NCI-H1417 (cell line): ENCODE measurements around the gene ADIPOR1.
"Not testable (repeated sequence)": the region's sequence is repeated elsewhere in the genome, so short reads cannot be mapped to it uniquely, and the experiment has no call there.

Experiments used
- DNase-seq, 3 experiments: peaks; one replicate each; lab custom pipeline; 2025; lab: John Stamatoyannopoulos, UW

The ADIPOR1 gene, protein sequence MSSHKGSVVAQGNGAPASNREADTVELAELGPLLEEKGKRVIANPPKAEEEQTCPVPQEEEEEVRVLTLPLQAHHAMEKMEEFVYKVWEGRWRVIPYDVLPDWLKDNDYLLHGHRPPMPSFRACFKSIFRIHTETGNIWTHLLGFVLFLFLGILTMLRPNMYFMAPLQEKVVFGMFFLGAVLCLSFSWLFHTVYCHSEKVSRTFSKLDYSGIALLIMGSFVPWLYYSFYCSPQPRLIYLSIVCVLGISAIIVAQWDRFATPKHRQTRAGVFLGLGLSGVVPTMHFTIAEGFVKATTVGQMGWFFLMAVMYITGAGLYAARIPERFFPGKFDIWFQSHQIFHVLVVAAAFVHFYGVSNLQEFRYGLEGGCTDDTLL

GRCh38 chr1:202957733-202958543 is at the start of gene ADIPOR1:
TSS of gene ADIPOR1 (minus strand) at chr1:202958312. CDS start at chr1:202951070, 7,242 bp downstream.
- DNase-seq = peak; percentile 93 to 97 (median 93)

GRCh38 chr1:203006948-203007871 is 49.1 kb upstream of the ADIPOR1 start, which contains the start of gene TMEM183A:
TSS of gene TMEM183A (plus strand) at chr1:203007374. CDS start at chr1:203007466, 92 bp downstream.
- peak; percentile 95 to 100 (median 99) for DNase-seq

DNA sequence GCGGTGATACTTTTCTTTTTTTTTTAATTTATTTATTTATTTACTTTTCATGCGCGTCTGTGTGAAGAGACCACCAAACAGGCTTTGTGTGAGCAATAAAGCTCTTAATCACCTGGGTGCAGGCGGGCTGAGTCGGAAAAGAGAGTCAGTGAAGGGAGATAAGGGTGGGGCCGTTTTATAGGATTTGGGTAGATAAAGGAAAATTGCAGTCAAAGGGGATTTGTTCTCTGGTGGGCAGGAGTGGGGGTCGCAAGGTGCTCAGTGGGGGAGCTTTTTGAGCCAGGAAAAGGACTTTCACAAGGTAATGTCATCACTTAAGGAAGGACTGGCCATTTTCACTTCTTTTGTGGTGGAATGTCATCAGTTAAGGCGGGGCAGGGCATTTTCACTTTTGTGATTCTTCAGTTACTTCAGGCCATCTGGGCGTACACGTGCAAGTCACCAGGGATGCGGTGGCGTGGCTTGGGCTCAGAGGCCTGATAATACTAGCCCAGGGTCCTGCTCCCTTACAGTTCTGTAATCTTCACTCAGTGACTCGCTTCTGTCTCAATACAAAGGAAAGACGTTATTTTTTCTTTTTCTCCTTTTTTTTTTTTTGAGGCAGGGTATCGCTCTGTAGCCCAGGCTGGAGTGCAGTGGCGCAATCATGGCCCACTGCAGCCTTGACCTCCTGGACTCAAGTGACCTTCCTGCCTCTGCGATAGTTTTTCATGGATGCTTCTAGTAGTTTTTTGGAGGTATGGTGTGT is 47.5 kb upstream of the ADIPOR1 start:
- not testable (repeated sequence) for DNase-seq

- DNase-seq = no peak
Observed at GRCh38 chr1:203002951-203003350, 44.8 kb upstream of the ADIPOR1 start.

DNA sequence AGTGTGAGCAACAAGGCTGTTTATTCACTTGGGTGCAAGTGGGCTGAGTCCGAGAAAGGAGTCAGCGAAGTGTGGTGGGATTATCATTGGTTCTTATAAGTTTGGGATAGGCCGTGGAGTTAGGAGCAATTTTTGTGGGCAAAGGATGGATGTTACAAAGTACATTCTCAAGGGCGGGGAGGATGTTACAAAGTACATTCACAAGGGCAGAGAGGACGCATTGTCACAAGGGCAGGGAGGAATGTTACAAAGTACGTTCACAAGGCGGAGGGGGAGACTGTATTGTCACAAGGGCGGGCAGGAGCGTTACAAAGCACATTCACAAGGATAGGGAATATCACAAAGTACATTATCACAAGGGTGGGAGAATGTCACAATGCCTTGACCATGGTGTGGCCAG is 43.9 kb upstream of the ADIPOR1 start:
- DNase-seq = no peak

- no peak for DNase-seq
Observed at GRCh38 chr1:203000217-203000944, 42.3 kb upstream of the ADIPOR1 start.

DNA sequence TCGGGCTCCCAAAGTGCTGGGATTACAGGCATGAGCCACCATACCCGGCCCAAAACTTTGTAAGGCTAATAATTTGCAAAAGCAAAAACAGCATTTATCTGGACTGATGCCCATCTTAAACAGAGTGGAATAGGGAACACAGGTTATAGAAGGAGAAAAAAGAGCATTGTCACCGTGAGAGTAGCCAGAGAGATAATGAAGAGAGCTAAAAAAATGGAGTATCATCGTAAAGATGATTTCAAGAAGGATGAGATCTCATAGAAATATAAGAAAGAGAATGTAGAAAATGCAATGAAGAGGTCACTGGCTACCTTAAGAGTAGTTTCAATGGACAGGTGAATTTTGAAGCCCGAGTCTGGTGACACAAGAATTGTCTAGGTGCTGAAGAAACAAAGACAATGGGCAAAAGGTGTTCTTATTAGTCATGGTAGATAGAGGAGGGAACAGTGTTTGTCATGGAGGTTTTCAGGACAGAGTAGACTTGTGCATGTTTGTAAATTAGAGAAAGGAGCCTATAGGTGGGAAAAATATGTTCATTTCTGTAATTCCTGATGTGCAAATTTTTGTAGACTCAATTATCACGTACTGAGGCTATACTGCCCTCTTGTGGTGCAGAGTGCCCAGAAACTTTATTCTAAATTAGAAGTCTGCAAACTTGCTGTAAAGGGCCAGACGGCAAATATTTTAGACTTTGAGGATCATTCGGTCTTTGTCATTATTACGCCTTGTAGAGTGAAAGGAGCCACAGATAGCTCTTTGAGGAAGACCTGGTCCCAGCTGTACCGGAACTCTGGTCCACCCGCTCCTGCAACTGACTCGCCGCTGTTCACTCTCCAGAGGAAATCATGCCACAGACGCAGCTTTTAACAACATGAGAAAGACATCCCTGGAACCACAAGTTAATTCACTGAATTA is 41.0 kb upstream of the ADIPOR1 start:
- peak; percentile 53 to 84 (median 76) for DNase-seq

GRCh38 chr1:202994756-202995155 is 36.6 kb upstream of the ADIPOR1 start:
- DNase-seq = no peak

GRCh38 chr1:202991112-202991511 is 33.0 kb upstream of the ADIPOR1 start:
- no peak for DNase-seq

DNA sequence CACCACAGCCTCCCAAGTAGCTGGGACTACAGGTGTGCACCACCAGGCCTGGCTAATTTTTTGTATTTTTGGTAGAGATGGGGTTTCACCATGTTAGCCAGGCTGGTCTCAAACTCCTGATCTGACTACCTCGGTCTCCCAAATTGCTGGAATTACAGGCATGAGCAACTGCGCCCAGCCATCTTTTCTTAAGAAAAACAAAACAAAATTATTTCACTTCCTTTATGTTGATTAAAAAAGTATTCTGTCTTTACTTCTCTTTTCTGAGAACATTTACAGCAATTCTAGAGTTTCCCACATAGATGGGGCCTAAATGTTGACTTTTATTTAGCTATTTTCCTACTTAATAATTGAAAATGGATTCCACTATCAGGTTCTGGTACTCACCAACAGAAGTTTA is 31.8 kb upstream of the ADIPOR1 start:
- DNase-seq = no peak

DNA sequence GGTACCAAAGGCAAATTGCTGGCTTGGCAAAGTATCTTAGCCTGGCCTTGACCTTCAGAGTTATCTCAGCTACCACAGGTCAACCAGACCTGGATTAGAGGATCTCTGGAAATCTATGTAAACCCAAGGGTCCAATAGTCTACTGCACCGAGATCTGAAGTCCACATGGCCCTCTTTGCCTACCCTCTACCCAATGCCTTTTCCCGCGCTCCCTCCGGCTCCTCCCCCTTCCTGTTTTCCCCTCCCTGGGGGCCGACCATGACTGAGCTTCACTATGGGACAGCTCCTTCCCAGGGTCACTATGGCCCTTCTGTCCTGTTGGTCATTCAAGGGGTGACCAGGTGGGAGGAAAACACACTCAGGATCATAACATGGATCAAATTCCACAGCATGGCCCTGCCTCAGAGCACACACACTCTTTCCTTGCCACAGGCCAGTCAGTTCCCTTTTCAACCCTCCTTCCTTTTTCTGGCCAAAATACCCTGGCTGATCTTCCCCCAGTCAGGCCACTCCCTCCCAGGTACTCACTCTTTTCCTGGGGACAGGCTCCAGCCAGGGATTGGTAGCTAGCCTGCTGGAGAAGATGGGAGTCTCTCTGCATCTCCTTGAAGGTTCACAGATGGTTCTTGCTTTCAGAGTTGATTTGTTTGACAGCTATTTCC is 29.9 kb upstream of the ADIPOR1 start:
- no peak for DNase-seq

DNA sequence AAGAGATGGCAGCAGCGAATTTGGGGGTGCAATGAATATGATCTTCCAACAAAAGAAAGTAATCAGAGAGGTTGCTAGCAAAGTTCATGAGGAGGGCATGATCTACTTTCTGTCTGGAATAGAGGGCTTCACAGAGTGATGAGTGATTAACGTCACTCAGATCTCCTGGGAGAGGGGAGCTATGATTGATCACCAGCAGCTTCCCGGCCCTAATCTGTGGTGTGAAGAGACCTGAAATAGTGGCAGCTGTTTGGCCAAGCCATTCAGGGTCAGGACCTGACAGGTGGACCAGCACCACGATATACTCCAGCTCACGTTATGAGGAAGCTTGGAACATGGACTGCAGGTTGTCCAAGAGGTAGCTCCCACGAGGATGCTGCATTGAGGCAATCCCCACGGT is 29.1 kb upstream of the ADIPOR1 start:
- DNase-seq = no peak

- DNase-seq = not testable (repeated sequence)
Observed at GRCh38 chr1:202986120-202986519, 28.0 kb upstream of the ADIPOR1 start.

DNA sequence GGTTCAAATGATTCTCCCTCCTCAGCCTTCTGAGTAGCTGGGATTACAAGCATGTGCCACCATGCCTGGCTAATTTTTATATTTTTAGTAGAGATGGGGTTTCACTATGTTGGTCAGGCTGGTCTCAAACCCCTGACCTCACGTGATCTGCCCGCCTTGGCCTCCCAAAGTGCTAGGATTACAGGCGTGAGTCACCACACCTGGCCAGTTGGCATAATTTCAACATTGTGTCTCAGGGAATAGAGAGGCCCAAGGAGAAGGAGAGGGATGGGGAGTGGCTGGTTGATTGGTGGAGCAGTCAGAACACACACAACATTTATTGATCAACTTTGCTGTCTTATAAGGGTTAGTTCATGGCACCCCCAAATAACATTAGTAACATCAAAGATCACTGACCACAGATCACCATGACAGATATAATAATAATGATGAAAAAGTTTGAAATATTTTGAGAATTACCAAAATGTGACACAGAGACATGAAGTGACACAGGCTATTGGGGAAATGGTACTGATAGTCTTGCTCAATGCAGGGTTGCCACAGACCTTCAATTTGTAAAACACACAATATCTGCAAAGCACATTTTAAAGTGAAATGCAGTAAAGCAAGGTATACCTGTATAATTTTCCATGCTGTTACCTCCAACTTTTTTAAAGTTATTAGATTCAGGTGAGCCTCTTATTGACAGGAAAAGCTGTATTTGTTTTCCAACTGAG is 24.8 kb upstream of the ADIPOR1 start:
- DNase-seq = no peak

DNA sequence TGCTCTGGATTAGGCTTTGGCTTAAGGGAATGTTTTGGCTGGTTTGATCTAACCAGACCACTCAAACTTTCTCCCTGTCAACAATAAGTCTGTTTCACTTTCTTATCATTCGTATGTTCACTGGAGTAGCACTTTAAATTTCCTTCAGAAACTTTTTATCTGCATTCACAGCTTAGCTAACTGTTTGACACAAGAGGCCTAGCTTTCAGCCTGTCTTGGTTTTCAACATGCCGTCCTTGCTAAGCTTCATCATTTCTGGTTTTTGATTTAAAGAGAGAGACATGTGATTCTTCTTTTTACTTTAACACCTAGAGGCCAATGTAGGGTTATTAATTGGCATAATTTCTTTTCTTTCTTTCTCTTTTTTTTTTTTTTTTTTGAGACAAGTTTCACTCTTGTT is 23.8 kb upstream of the ADIPOR1 start:
- DNase-seq = no peak

GRCh38 chr1:202979459-202979858 is 21.3 kb upstream of the ADIPOR1 start:
- no peak for DNase-seq

GRCh38 chr1:202976633-202977032 is 18.5 kb upstream of the ADIPOR1 start:
- DNase-seq = no peak

DNA sequence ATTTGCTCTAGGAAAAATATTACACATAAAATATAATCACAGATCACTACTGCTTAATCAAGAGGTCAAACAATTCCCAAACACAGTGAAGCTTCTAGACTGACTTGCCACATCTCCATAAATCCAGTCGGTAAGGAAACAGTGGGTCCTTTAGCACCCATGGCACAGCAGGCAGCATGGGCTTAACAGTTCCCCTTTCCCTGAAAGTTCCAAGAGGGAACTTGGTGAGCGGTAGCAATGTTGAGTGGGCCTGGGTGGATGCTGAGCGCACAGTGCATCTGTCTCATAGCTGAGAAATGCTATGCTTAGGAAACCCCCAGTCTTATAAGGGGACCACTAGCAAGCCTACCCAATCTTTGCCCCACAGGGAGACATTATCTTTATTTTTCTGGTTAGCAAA is 16.7 kb upstream of the ADIPOR1 start:
- DNase-seq = no peak
